Neural cell (in vitro differentiated cells): ENCODE measurements around the gene GCNT2. TPM values are rescaled to one million over a fixed set of nuclear protein-coding genes. Genes with fewer than 3 reads are reported as not detected.
"Not testable (repeated sequence)": the region's sequence is repeated elsewhere in the genome, so short reads cannot be mapped to it uniquely, and the experiment has no call there.

Source experiments
- H2AFZ ChIP-seq: fragments of 200-600, 300-800 bp; sonication (generic), shearing (Covaris generic); 2 replicates; pipeline ENCODE4 v1.6.0; 2014; ENCODE audit warnings: low read depth, mild to moderate bottlenecking, antibody characterized with exemption, low read length, moderate library complexity
- H3F3A ChIP-seq: fragments of 200-600 bp; shearing (Covaris generic); 2 replicates; pipeline ENCODE4 v1.6.1; 2016; ENCODE audit warnings: mild to moderate bottlenecking, moderate library complexity, mixed read lengths, antibody characterized with exemption, low read length; ENCODE audit not compliant: insufficient read depth, poor library complexity, severe bottlenecking
- H3K27ac ChIP-seq: fragments of 200-600, 300-800 bp; sonication (generic), shearing (Covaris generic); 2 replicates; pipeline ENCODE4 v1.5.1; 2014; ENCODE audit warnings: mild to moderate bottlenecking, low read length, moderate library complexity
- H3K27me3 ChIP-seq: fragments of 300-800, 200-600 bp; sonication (generic), shearing (Covaris generic); 2 replicates; pipeline ENCODE4 v1.6.0; 2014; ENCODE audit warnings: mild to moderate bottlenecking, low read depth, low read length, moderate library complexity; ENCODE audit not compliant: insufficient read depth
- H3K36me3 ChIP-seq: fragments of 300-800, 200-600 bp; sonication (generic), shearing (Covaris generic); 2 replicates; pipeline ENCODE4 v1.5.1; 2014; ENCODE audit warnings: mild to moderate bottlenecking, antibody characterized with exemption, low read length, moderate library complexity; ENCODE audit not compliant: insufficient read depth
- H3K4me2 ChIP-seq: fragments of 300-800, 200-600 bp; sonication (generic), shearing (Covaris generic); 2 replicates; pipeline ENCODE4 v1.6.0; 2014; ENCODE audit warnings: mild to moderate bottlenecking, low read length
- H3K4me3 ChIP-seq: fragments of 300-800, 200-600 bp; sonication (generic), shearing (Covaris generic); 2 replicates; pipeline ENCODE4 v1.5.1; 2014; ENCODE audit warnings: mild to moderate bottlenecking, low read length, moderate library complexity
- H3K79me2 ChIP-seq: fragments of 200-600 bp; shearing (Covaris generic); replicated peaks from 2 replicates; pipeline ENCODE4 v1.6.0; 2014; ENCODE audit warnings: mild to moderate bottlenecking, low read length, moderate library complexity; ENCODE audit not compliant: insufficient read depth
- H3K9ac ChIP-seq: fragments of 300-800, 200-600 bp; sonication (generic), shearing (Covaris generic); 2 replicates; pipeline ENCODE4 v1.6.1; 2016; ENCODE audit warnings: mild to moderate bottlenecking, low read length, mixed read lengths
- H3K9me2 ChIP-seq: fragments of 200-600 bp; shearing (Covaris generic); 2 replicates; pipeline ENCODE4 v1.6.1; 2016; ENCODE audit warnings: mild to moderate bottlenecking, low read length, mixed read lengths; ENCODE audit not compliant: insufficient read depth
- H3K9me3 ChIP-seq: fragments of 200-600, 300-800 bp; sonication (generic), shearing (Covaris generic); 2 replicates; pipeline ENCODE4 v1.6.1; 2016; ENCODE audit warnings: mild to moderate bottlenecking, mixed run types, low read length, moderate library complexity, mixed read lengths
- H4K20me1 ChIP-seq: fragments of 200-600 bp; shearing (Covaris generic); 2 replicates; pipeline ENCODE4 v1.6.1; 2016; ENCODE audit warnings: mild to moderate bottlenecking, mixed run types; ENCODE audit not compliant: insufficient read depth
- EP300 ChIP-seq: fragments of 450-650 bp; conservative IDR thresholded peaks from 2 replicates; pipeline ENCODE4 v1.6.1; 2014; ENCODE audit warnings: antibody characterized with exemption, mild to moderate bottlenecking, moderate library complexity; ENCODE audit not compliant: poor library complexity, severe bottlenecking
- EZH2 ChIP-seq: fragments of 200-600, 300-800 bp; shearing (Covaris generic), sonication (generic); IDR thresholded peaks from 2 replicates; pipeline ENCODE4 v1.6.1; 2014; ENCODE audit warnings: antibody characterized with exemption, low read length, borderline replicate concordance, mild to moderate bottlenecking; ENCODE audit not compliant: insufficient read depth, poor library complexity, severe bottlenecking
- MXI1 ChIP-seq: fragments of 450-650 bp; conservative IDR thresholded peaks from 2 replicates; pipeline ENCODE4 v1.6.1; 2014; ENCODE audit warnings: antibody characterized with exemption, mild to moderate bottlenecking; ENCODE audit not compliant: poor library complexity, severe bottlenecking
- POLR2AphosphoS5 ChIP-seq: IDR thresholded peaks from 2 replicates; pipeline ENCODE4 v1.6.1; 2012
- RAD21 ChIP-seq: fragments of 450-650 bp; conservative IDR thresholded peaks from 2 replicates; pipeline ENCODE4 v1.6.1; 2014; ENCODE audit warnings: antibody characterized with exemption, mild to moderate bottlenecking, moderate library complexity
- SMC3 ChIP-seq: fragments of 450-650 bp; conservative IDR thresholded peaks from 2 replicates; pipeline ENCODE4 v1.6.1; 2014; ENCODE audit warnings: antibody characterized with exemption, mild to moderate bottlenecking, moderate library complexity; ENCODE audit not compliant: poor library complexity
- TAF1 ChIP-seq: IDR thresholded peaks from 2 replicates; pipeline ENCODE4 v1.6.1; 2012; ENCODE audit warnings: low read depth
- polyA plus RNA-seq: library from polyadenylated mRNA; depleted of rRNA; stranded (reverse); fragments of >200 nt; gene quantifications from 2 replicates; pipeline ENCODE4 v1.2.3, GENCODE V29; 2014
- TF ChIP-seq, protein P1 (sequence below): fragments of 450-650 bp; IDR thresholded peaks from 2 replicates; pipeline ENCODE4 v1.5.1; 2014; ENCODE audit warnings: antibody characterized with exemption, mild to moderate bottlenecking, moderate library complexity; ENCODE audit not compliant: poor library complexity, severe bottlenecking
- TF ChIP-seq, protein P2 (sequence below): IDR thresholded peaks from 2 replicates; pipeline ENCODE4 v1.6.1; 2012; ENCODE audit warnings: borderline replicate concordance

The GCNT2 gene
- polyA plus RNA-seq, 1 donor from 2014 or later = 9.4 TPM

DNA sequence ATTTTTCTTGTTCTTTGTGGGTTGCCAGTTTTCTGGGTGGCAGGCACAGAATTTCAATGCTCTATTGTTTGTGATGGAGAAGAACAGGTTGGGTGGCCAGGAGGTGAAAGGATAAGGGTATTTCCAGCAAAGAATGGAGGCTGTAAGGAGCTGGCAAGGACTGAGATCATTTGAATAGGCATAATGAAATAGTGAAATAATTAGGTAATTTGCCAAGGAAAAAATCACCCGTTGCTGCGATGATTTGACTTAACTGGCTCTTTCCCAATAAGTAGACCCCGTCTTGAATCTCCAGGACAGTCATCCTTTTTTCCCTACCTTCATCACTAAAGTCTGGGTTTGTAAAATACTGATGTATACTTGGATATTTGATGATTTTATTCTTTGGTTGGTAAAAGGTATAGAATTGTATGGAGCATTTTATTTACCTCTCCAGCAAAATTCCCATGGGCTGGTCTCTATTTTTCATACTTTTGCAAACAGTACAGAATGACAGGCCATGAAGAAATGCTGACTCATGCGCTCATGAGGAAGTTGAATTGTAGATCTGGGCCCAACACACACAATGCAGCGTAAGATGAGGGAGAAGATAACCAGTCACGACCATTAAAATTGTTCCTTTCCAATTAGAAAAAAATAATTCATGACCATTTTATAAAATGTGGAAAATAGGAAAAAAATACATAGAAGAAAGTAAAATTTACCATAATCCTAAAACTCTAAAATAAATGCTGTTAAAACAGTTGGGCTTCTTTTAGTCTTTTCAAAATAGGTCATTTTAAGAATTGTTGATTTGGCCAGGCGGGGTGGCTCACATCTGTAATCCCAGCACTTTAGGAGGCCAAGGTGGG, 2.4 kb upstream of the GCNT2 start:
- Histone ChIP-seq H3K79me2 (no peaks in the 10 kb centered on the region), H3K9ac (no peak overlapping the region), H3K9me2 (no peaks in the 10 kb centered on the region), H3K27ac (no peak overlapping the region), H4K20me1 (no peaks in the 10 kb centered on the region), H3F3A (no peaks in the 10 kb centered on the region), H3K27me3 (no peaks in the 10 kb centered on the region), H3K4me2 (no peak overlapping the region), H3K9me3 (no peaks in the 10 kb centered on the region), H2AFZ (no peak overlapping the region), H3K36me3 (no peaks in the 10 kb centered on the region), H3K4me3 (no peak overlapping the region)
- TF ChIP-seq MXI1 = no peak
- TF ChIP-seq SMC3 = no peak
- TF ChIP-seq, protein P1, sequence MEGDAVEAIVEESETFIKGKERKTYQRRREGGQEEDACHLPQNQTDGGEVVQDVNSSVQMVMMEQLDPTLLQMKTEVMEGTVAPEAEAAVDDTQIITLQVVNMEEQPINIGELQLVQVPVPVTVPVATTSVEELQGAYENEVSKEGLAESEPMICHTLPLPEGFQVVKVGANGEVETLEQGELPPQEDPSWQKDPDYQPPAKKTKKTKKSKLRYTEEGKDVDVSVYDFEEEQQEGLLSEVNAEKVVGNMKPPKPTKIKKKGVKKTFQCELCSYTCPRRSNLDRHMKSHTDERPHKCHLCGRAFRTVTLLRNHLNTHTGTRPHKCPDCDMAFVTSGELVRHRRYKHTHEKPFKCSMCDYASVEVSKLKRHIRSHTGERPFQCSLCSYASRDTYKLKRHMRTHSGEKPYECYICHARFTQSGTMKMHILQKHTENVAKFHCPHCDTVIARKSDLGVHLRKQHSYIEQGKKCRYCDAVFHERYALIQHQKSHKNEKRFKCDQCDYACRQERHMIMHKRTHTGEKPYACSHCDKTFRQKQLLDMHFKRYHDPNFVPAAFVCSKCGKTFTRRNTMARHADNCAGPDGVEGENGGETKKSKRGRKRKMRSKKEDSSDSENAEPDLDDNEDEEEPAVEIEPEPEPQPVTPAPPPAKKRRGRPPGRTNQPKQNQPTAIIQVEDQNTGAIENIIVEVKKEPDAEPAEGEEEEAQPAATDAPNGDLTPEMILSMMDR = no peak
- TF ChIP-seq TAF1 = no peak
- no peak for TF ChIP-seq POLR2AphosphoS5
- no peak for TF ChIP-seq EP300
- TF ChIP-seq, protein P2, sequence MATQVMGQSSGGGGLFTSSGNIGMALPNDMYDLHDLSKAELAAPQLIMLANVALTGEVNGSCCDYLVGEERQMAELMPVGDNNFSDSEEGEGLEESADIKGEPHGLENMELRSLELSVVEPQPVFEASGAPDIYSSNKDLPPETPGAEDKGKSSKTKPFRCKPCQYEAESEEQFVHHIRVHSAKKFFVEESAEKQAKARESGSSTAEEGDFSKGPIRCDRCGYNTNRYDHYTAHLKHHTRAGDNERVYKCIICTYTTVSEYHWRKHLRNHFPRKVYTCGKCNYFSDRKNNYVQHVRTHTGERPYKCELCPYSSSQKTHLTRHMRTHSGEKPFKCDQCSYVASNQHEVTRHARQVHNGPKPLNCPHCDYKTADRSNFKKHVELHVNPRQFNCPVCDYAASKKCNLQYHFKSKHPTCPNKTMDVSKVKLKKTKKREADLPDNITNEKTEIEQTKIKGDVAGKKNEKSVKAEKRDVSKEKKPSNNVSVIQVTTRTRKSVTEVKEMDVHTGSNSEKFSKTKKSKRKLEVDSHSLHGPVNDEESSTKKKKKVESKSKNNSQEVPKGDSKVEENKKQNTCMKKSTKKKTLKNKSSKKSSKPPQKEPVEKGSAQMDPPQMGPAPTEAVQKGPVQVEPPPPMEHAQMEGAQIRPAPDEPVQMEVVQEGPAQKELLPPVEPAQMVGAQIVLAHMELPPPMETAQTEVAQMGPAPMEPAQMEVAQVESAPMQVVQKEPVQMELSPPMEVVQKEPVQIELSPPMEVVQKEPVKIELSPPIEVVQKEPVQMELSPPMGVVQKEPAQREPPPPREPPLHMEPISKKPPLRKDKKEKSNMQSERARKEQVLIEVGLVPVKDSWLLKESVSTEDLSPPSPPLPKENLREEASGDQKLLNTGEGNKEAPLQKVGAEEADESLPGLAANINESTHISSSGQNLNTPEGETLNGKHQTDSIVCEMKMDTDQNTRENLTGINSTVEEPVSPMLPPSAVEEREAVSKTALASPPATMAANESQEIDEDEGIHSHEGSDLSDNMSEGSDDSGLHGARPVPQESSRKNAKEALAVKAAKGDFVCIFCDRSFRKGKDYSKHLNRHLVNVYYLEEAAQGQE = no peak
- no peak for TF ChIP-seq RAD21
- no peak for TF ChIP-seq EZH2

DNA sequence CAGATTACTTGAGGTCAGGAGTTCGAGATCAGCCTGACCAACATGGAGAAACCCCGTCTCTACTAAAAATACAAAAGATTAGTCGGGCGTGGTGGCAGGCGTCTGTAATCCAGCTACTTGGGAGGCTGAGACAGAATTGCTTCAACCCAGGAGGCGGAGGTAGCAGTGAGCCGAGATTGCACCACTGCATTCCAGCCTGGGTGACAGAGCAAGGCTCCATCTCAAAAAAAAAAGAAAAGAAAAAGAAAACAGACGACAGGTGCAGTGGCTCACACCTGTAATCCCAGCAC, 1.8 kb upstream of the GCNT2 start:
- H3K79me2 ChIP-seq, H2AFZ ChIP-seq, H3K27me3 ChIP-seq, H3K9me2 ChIP-seq, H3K4me2 ChIP-seq, H3K4me3 ChIP-seq, H3K9me3 ChIP-seq, H3K36me3 ChIP-seq, H4K20me1 ChIP-seq, H3K9ac ChIP-seq, H3F3A ChIP-seq, H3K27ac ChIP-seq: not testable (repeated sequence)

DNA sequence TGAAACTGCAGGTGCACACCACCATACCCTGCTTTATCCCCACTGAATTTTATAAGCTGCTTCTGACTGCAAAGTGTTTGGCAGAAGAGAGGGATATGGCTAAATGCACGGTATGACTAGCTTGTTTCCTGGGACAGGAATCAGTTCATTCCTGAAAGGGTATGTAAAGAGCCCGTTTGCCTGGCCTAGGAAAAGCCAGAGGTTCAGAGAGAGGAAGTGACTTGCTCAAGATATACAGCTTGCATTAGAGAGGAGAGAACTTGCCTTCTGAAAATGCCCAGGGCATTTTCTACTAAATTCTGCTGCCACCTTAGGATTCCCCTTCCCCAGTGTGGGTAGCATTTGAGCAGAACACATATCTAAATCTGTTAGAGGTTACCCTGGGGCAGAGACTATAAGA, 683 bp upstream of the GCNT2 start:
- H3K9me3 ChIP-seq = no peaks in the 10 kb centered on the region
- no peaks in the 10 kb centered on the region for H3K27me3 ChIP-seq
- H3K4me3 ChIP-seq = no peak overlapping the region
- no peak overlapping the region for H2AFZ ChIP-seq
- no peak overlapping the region for H3K27ac ChIP-seq
- no peaks in the 10 kb centered on the region for H3F3A ChIP-seq
- no peak overlapping the region for H3K9ac ChIP-seq
- no peaks in the 10 kb centered on the region for H3K79me2 ChIP-seq
- no peaks in the 10 kb centered on the region for H3K36me3 ChIP-seq
- H3K4me2 ChIP-seq = no peak overlapping the region
- no peaks in the 10 kb centered on the region for H3K9me2 ChIP-seq
- TF ChIP-seq RAD21 (no peak), MXI1 (no peak), EZH2 (no peak), SMC3 (no peak), TAF1 (no peak), EP300 (no peak), POLR2AphosphoS5 (no peak)
- TF ChIP-seq, protein P2 = no peak
- TF ChIP-seq, protein P1 = no peak
- no peaks in the 10 kb centered on the region for H4K20me1 ChIP-seq
